ENCODE measurements around the gene DENND1C.
"Not testable (repeated sequence)": the region's sequence is repeated elsewhere in the genome, so short reads cannot be mapped to it uniquely, and the experiment has no call there.

DENND1C gene

DNA sequence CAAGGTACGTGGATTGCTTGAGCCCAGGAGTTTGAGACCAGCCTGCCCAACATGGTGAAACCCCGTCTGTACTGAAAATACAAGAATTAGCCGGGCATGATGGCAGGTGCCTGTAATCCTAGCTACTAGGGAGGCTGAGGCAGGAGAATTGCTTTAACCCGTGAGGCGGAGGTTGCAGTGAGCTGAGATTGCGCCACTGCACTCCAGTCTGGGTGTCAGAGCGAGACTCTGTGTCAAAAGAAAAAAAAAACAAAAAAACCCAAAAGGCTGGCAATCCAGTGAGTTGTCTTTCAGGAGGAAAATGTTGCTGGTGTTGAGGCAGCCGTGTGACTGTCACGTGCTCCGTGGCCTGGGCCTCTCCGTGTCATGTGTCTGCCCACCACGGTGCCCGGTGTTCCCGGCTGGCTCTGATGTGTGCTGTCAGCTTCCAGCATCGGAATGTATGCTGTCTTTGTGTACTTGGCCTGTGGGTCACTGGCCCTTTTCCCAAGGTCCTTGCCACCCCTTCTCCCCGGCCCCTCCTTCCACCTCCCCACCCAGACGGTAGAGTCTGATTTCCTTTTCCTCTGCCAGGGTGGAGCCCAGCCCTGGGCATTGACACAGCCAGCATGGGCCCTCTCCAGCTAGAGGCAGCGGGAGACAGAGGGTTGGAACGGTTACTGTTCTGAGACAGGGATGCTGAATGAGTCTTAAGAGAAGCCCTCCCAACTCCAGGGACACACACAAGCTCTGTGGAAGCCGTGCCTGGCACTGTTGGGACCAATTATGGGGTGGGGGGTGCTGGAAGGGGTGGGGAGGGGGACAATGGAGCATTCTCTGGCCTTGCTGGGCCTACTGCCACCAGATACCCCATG lies 27.8 kb upstream of the DENND1C start:
- no peaks in the 10 kb centered on the region for H4K20me1 ChIP-seq (ENCODE audit: control insufficient read depth, insufficient read depth, low read depth, low read length)
- no peak overlapping the region for H3K4me2 ChIP-seq (ENCODE audit: low read length)
- H3K9me3 ChIP-seq (ENCODE audit: control insufficient read depth, insufficient read depth, low read length): no peaks in the 10 kb centered on the region
- no peaks in the 10 kb centered on the region for H3K79me2 ChIP-seq (ENCODE audit: control insufficient read depth, low read length)
- H3F3A ChIP-seq (ENCODE audit: control insufficient read depth, insufficient read depth): no peaks in the 10 kb centered on the region
- peaks cover 4% of the 10 kb centered on the region; the same call in 1 of the 2 replicates for H3K4me1 ChIP-seq (ENCODE audit: control insufficient read depth, low read length)
- H3K4me3 ChIP-seq (ENCODE audit: low read length): no peak overlapping the region
- H3K27ac ChIP-seq (ENCODE audit: low read depth, low read length): no peak overlapping the region
- H3K27me3 ChIP-seq (ENCODE audit: control insufficient read depth, low read length): no peaks in the 10 kb centered on the region
- TF ChIP-seq EZH2phosphoT487 (IDR thresholded peaks at IDR 0.05; ENCODE audit: borderline replicate concordance, low read length) (no peak), CTCF (IDR thresholded peaks at IDR 0.05; ENCODE audit: low read depth, low read length, poor library complexity, severe bottlenecking) (no peak)
- no peaks in the 10 kb centered on the region for H3K36me3 ChIP-seq (ENCODE audit: control insufficient read depth, low read length)
- no peaks in the 10 kb centered on the region for H3K9me2 ChIP-seq (replicated peaks; ENCODE audit: control insufficient read depth, low read length)

DNA sequence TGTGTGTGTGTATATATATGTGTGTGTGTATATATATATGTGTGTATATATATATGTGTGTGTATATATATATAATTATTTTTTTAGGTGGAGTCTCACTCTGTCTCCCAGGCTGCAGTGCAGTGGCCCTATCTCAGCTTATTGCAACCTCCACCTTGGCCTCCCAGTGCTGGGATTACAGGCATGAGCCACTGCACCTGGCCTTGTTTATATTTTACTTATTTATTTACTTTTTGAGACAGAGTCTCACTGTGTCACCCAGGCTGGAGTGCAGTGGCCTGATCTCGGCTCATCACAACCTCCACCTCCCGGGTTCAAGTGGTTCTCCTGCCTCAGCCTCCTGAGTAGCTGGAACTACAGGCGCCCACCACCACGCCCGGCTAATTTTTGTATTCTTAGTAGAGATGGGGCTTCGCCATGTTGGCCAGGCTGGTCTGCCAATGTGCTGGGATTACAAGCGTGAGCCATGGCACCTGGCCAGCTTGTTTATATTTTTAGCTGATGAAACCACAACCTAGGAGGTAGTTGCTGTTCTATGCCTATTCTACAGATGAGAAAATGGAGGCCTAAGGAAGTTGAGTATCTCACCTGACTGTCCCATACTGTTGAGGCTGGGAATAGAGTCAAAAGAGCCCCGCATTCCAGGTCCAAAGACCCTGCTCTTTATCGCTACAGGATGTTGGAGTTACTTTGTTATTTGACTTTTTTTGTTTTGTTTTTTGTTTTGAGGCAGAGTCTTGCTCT lies 26.6 kb upstream of the DENND1C start:
- not testable (repeated sequence) for H3K27me3 ChIP-seq (ENCODE audit: control insufficient read depth, low read length); H3K9me2 ChIP-seq (replicated peaks; ENCODE audit: control insufficient read depth, low read length); H3K4me1 ChIP-seq (ENCODE audit: control insufficient read depth, low read length); H3K27ac ChIP-seq (ENCODE audit: low read depth, low read length); H4K20me1 ChIP-seq (ENCODE audit: control insufficient read depth, insufficient read depth, low read depth, low read length); H3K4me3 ChIP-seq (ENCODE audit: low read length); H3K79me2 ChIP-seq (ENCODE audit: control insufficient read depth, low read length); H3K4me2 ChIP-seq (ENCODE audit: low read length); H3F3A ChIP-seq (ENCODE audit: control insufficient read depth, insufficient read depth); H3K36me3 ChIP-seq (ENCODE audit: control insufficient read depth, low read length); H3K9me3 ChIP-seq (ENCODE audit: control insufficient read depth, insufficient read depth, low read length)

DNA sequence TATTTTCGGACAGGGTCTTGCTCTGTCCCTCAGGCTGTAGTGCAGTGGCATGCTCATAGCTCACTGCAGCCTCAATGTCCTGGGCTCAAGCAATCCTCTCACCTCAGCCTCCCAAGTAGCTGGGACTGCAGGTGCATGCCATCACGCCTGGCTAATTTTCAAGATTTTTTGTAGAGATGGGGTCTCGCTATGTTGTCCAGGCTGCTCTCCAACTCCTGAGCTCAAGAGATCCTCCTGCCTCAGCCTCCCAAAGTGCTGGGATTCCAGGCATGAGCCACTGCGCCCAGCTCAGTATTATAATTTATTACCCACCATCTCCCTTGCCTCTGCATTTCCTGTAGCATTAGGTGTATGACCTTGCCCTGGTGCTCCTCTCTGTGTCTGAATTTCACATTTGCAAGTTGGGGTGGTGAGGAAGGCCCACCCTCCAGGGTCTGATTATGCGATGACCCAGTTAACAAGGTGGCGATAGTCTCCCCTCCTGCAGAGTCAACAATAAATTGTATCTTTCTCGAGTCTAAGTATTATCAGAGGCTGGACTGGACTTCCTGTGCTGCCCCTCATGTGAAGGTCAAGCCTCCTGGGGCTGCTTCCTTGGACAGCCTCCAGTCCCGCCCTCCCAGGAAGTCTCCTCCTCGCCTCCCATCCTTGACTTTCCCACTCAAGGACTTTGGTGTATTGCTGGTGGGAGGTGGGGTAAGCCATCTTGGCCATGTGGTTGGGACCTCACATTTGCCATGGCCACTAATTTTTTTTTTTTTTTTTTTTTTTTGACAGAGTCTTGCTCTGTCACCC lies 22.0 kb upstream of the DENND1C start:
- no peak overlapping the region for H3K4me2 ChIP-seq (ENCODE audit: low read length)
- H3K27me3 ChIP-seq (ENCODE audit: control insufficient read depth, low read length): peaks cover 34% of the 10 kb centered on the region
- no peaks in the 10 kb centered on the region for H3K79me2 ChIP-seq (ENCODE audit: control insufficient read depth, low read length)
- no peak overlapping the region for H3K4me3 ChIP-seq (ENCODE audit: low read length)
- peaks cover 18% of the 10 kb centered on the region for H3K4me1 ChIP-seq (ENCODE audit: control insufficient read depth, low read length)
- H3K36me3 ChIP-seq (ENCODE audit: control insufficient read depth, low read length): no peaks in the 10 kb centered on the region
- no peaks in the 10 kb centered on the region for H4K20me1 ChIP-seq (ENCODE audit: control insufficient read depth, insufficient read depth, low read depth, low read length)
- no peak overlapping the region for H3K27ac ChIP-seq (ENCODE audit: low read depth, low read length)
- TF ChIP-seq EZH2phosphoT487 (IDR thresholded peaks at IDR 0.05; ENCODE audit: borderline replicate concordance, low read length): no peak
- TF ChIP-seq CTCF (IDR thresholded peaks at IDR 0.05; ENCODE audit: low read depth, low read length, poor library complexity, severe bottlenecking): no peak
- no peaks in the 10 kb centered on the region for H3K9me2 ChIP-seq (replicated peaks; ENCODE audit: control insufficient read depth, low read length)
- H3K9me3 ChIP-seq (ENCODE audit: control insufficient read depth, insufficient read depth, low read length): no peaks in the 10 kb centered on the region
- no peaks in the 10 kb centered on the region for H3F3A ChIP-seq (ENCODE audit: control insufficient read depth, insufficient read depth)

All from DOHH2 (cell line).